Right forelimb (tissue), 1 donor: ENCODE measurements around the gene SAGE1.
"Not testable (repeated sequence)": the region's sequence is repeated elsewhere in the genome, so short reads cannot be mapped to it uniquely, and the experiment has no call there.

Experiments used
- DNase-seq: peaks from one replicate; pipeline ENCODE4 v3.0.0-alpha.2; 2018

The SAGE1 gene

GRCh38 chrX:135893294-135893817 is at the start of gene SAGE1, which contains the start of gene CT45A10:
SAGE1 (plus strand) TSS chrX:135893716; CDS start chrX:135896243, 2,527 bp downstream.
CT45A10 (minus strand) TSS chrX:135893444; CDS start chrX:135885344, 8,100 bp downstream.
- DNase-seq: no peak

GRCh38 chrX:135854438-135854837 is 39.1 kb upstream of the SAGE1 start, which contains the start of gene CT45A8:
CT45A8 (minus strand) TSS chrX:135854538; CDS start chrX:135850783, 3,755 bp downstream.
- not testable (repeated sequence) for DNase-seq

GRCh38 chrX:135871712-135872111 is 21.8 kb upstream of the SAGE1 start, which contains the start of gene CT45A9:
CT45A9 (minus strand) TSS chrX:135871812; CDS start chrX:135868061, 3,751 bp downstream.
- not testable (repeated sequence) for DNase-seq

- not testable (repeated sequence) for DNase-seq
Observed at GRCh38 chrX:135882741-135883140, 10.8 kb upstream of the SAGE1 start.

GRCh38 chrX:135888230-135888629 is 5.3 kb upstream of the SAGE1 start:
- DNase-seq: not testable (repeated sequence)

GRCh38 chrX:135888976-135889375 is 4.5 kb upstream of the SAGE1 start:
- not testable (repeated sequence) for DNase-seq

- no peak for DNase-seq
Observed at GRCh38 chrX:135890087-135890585, 3.4 kb upstream of the SAGE1 start.

- DNase-seq: no peak
Observed at GRCh38 chrX:135892781-135893180, 735 bp upstream of the SAGE1 start.

GRCh38 chrX:135910251-135910650 is 16.7 kb downstream of the SAGE1 start:
- no peak for DNase-seq

GRCh38 chrX:135914404-135914803 is 20.9 kb downstream of the SAGE1 start:
- no peak for DNase-seq

GRCh38 chrX:135920516-135920915 is 27.0 kb downstream of the SAGE1 start:
- DNase-seq: not testable (repeated sequence)

- no peak for DNase-seq
Observed at GRCh38 chrX:135923353-135923752, 29.8 kb downstream of the SAGE1 start.

GRCh38 chrX:135927897-135928296 is 34.4 kb downstream of the SAGE1 start:
- DNase-seq: no peak

- no peak for DNase-seq
Observed at GRCh38 chrX:135931644-135932487, 38.4 kb downstream of the SAGE1 start.

GRCh38 chrX:135944486-135944885 is 51.0 kb downstream of the SAGE1 start:
- no peak for DNase-seq

- DNase-seq: no peak
Observed at GRCh38 chrX:135951291-135951690, 57.8 kb downstream of the SAGE1 start.
